ENCODE data around the gene PDE1C.

PDE1C gene

GRCh38 chr7:31957756-31958155 lies 112.5 kb downstream of the PDE1C start:
- TF ChIP-seq EZH2phosphoT487 (IDR thresholded peaks at IDR 0.05; ENCODE audit: low read depth) (no peak), CTCF (IDR thresholded peaks at IDR 0.05; ENCODE audit: low read depth, low read length) (no peak)
- Histone ChIP-seq H2AFZ (ENCODE audit: low read depth, low read length) (no peak overlapping the region), H3K36me3 (replicated peaks; ENCODE audit: low read depth, low read length) (no peaks in the 10 kb centered on the region), H3K27ac (ENCODE audit: low read length) (no peak overlapping the region), H3K9ac (ENCODE audit: low read length) (no peak overlapping the region), H3K79me2 (ENCODE audit: low read length) (no peaks in the 10 kb centered on the region), H3K4me2 (ENCODE audit: low read length) (no peak overlapping the region), H3K9me3 (ENCODE audit: insufficient read depth, low read length) (no peaks in the 10 kb centered on the region), H3K4me3 (ENCODE audit: low read length) (no peak overlapping the region), H3K4me1 (ENCODE audit: low read length) (no peaks in the 10 kb centered on the region), H4K20me1 (ENCODE audit: insufficient read depth, low read length) (no peaks in the 10 kb centered on the region), H3K27me3 (ENCODE audit: low read depth, low read length) (no peaks in the 10 kb centered on the region)

- Histone ChIP-seq H2AFZ (ENCODE audit: low read depth, low read length) (no peak overlapping the region), H3K79me2 (ENCODE audit: low read length) (no peaks in the 10 kb centered on the region), H3K4me2 (ENCODE audit: low read length) (no peak overlapping the region), H3K27ac (ENCODE audit: low read length) (no peak overlapping the region), H3K9ac (ENCODE audit: low read length) (no peak overlapping the region), H4K20me1 (ENCODE audit: insufficient read depth, low read length) (no peaks in the 10 kb centered on the region), H3K36me3 (replicated peaks; ENCODE audit: low read depth, low read length) (no peaks in the 10 kb centered on the region), H3K4me1 (ENCODE audit: low read length) (no peaks in the 10 kb centered on the region), H3K27me3 (ENCODE audit: low read depth, low read length) (no peaks in the 10 kb centered on the region), H3K9me3 (ENCODE audit: insufficient read depth, low read length) (no peaks in the 10 kb centered on the region), H3K4me3 (ENCODE audit: low read length) (no peak overlapping the region)
- TF ChIP-seq EZH2phosphoT487 (IDR thresholded peaks at IDR 0.05; ENCODE audit: low read depth) (no peak), CTCF (IDR thresholded peaks at IDR 0.05; ENCODE audit: low read depth, low read length) (no peak)
These were observed 113.0 kb downstream of the PDE1C start for GRCh38 chr7:31957090-31957720.

GRCh38 chr7:31955641-31956040 lies 114.6 kb downstream of the PDE1C start:
- Histone ChIP-seq H3K9me3 (ENCODE audit: insufficient read depth, low read length) (no peaks in the 10 kb centered on the region), H3K27me3 (ENCODE audit: low read depth, low read length) (no peaks in the 10 kb centered on the region), H3K4me3 (ENCODE audit: low read length) (no peak overlapping the region), H4K20me1 (ENCODE audit: insufficient read depth, low read length) (no peaks in the 10 kb centered on the region), H2AFZ (ENCODE audit: low read depth, low read length) (no peak overlapping the region), H3K27ac (ENCODE audit: low read length) (no peak overlapping the region), H3K4me1 (ENCODE audit: low read length) (no peaks in the 10 kb centered on the region), H3K79me2 (ENCODE audit: low read length) (no peaks in the 10 kb centered on the region), H3K9ac (ENCODE audit: low read length) (no peak overlapping the region), H3K4me2 (ENCODE audit: low read length) (no peak overlapping the region), H3K36me3 (replicated peaks; ENCODE audit: low read depth, low read length) (no peaks in the 10 kb centered on the region)
- TF ChIP-seq CTCF (IDR thresholded peaks at IDR 0.05; ENCODE audit: low read depth, low read length) (no peak), EZH2phosphoT487 (IDR thresholded peaks at IDR 0.05; ENCODE audit: low read depth) (no peak)

DNA sequence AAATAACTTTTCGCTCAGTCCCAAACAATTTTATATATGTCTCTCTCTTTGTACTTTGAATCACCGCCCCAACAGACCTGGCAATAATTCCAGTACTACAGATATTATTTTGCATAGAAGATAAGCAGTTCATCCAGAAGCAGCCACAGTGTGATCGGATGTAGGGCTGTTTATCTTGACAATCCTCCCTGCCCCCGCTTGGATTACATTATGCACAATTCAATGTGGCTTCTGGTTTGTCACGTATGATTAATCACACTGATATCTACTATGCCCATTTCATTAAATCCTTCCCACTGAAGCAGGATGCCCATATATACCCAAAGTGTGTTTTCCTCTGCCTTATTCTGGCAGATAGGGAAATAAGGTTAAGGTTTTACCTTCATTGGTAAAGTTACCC lies 115.2 kb downstream of the PDE1C start:
- TF ChIP-seq EZH2phosphoT487 (IDR thresholded peaks at IDR 0.05; ENCODE audit: low read depth) (no peak), CTCF (IDR thresholded peaks at IDR 0.05; ENCODE audit: low read depth, low read length) (no peak)

More for the DNA sequence above, 115.2 kb downstream of the PDE1C start:
- H3K27ac ChIP-seq (ENCODE audit: low read length) = no peak overlapping the region
- no peak overlapping the region for H2AFZ ChIP-seq (ENCODE audit: low read depth, low read length)
- no peaks in the 10 kb centered on the region for H3K36me3 ChIP-seq (replicated peaks; ENCODE audit: low read depth, low read length)
- no peak overlapping the region for H3K4me2 ChIP-seq (ENCODE audit: low read length)
- no peaks in the 10 kb centered on the region for H3K79me2 ChIP-seq (ENCODE audit: low read length)
- H3K27me3 ChIP-seq (ENCODE audit: low read depth, low read length) = no peaks in the 10 kb centered on the region
- H3K9ac ChIP-seq (ENCODE audit: low read length) = no peak overlapping the region
- H3K4me1 ChIP-seq (ENCODE audit: low read length) = no peaks in the 10 kb centered on the region
- H4K20me1 ChIP-seq (ENCODE audit: insufficient read depth, low read length) = no peaks in the 10 kb centered on the region
- no peaks in the 10 kb centered on the region for H3K9me3 ChIP-seq (ENCODE audit: insufficient read depth, low read length)
- H3K4me3 ChIP-seq (ENCODE audit: low read length) = no peak overlapping the region

Data from OCI-LY3 (cell line).